RKO (cell line): Measurements from ENCODE around the gene LRRC61.

Experiments
- DNase-seq: peaks from one replicate; pipeline ENCODE4 v3.0.0-alpha.2; 2016; ENCODE audit warnings: low spot score

Gene LRRC61

GRCh38 chr7:150371131-150371995 lies 48.2 kb downstream of the LRRC61 start:
- no peak for DNase-seq

DNA sequence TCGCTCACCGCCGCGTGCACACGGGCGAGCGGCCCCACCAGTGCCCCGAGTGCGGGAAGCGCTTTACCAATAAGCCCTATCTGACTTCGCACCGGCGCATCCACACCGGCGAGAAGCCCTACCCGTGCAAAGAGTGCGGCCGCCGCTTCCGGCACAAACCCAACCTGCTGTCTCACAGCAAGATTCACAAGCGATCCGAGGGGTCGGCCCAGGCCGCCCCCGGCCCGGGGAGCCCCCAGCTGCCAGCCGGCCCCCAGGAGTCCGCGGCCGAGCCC lies 48.8 kb downstream of the LRRC61 start:
- DNase-seq: no peak

DNA sequence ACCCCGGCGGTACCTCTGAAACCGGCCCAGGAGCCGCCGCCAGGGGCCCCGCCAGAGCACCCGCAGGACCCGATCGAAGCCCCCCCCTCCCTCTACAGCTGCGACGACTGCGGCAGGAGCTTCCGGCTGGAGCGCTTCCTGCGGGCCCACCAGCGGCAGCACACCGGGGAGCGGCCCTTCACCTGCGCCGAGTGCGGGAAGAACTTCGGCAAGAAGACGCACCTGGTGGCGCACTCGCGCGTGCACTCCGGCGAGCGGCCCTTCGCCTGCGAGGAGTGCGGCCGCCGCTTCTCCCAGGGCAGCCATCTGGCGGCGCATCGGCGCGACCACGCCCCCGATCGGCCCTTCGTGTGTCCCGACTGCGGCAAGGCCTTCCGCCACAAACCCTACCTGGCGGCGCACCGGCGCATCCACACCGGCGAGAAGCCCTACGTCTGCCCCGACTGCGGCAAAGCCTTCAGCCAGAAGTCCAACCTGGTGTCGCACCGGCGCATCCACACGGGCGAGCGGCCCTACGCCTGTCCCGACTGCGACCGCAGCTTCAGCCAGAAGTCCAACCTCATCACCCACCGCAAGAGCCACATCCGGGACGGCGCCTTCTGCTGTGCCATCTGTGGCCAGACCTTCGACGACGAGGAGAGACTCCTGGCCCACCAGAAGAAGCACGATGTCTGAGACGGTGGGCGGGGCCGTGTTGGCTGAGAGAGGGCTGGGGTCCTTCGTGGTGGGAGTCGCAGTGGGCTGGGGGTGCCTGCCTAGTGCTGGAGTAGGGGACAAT lies 49.3 kb downstream of the LRRC61 start:
- DNase-seq: no peak

DNA sequence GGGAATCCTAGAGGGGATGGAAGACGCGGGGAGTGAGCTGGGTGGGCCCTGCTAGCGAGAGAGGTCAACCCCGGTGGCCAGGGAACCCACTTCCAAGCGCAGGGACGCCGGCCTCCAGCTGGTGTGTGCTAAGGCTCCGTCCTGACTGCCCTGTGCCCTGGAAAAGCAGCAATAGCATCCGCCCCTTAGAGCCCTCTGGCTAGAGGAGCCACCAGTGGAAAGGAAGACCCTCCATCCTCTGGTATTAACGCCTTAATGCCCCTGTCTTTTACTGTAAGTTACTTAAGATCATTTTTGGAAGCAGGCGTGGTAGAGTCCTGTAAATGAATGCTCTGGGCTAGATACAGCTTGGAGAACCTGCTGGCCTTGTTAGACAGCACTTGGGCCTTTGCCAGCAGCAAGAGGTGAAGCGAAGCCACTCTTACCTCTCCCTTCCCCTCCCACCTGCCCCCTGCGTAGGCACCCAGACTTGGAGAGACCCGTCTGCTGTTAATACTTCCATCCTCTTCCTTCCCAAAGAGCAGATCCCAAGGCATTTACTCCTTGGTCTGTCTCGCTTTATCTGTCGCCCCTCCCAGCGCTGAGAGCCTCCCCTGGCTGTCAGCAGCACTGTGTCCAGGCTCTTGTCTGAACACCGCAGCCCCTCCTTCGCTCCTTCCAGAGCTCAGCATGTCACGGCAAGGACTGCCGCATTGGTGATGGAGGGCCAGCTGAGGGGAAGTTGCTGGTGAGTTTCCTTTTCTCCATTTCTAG lies 50.1 kb downstream of the LRRC61 start:
- no peak for DNase-seq

GRCh38 chr7:150374026-150374425 lies 50.9 kb downstream of the LRRC61 start:
- no peak for DNase-seq

GRCh38 chr7:150374472-150374871 lies 51.3 kb downstream of the LRRC61 start:
- no peak for DNase-seq

- DNase-seq: no peak
Measured at GRCh38 chr7:150375662-150376521, 52.7 kb downstream of the LRRC61 start.

DNA sequence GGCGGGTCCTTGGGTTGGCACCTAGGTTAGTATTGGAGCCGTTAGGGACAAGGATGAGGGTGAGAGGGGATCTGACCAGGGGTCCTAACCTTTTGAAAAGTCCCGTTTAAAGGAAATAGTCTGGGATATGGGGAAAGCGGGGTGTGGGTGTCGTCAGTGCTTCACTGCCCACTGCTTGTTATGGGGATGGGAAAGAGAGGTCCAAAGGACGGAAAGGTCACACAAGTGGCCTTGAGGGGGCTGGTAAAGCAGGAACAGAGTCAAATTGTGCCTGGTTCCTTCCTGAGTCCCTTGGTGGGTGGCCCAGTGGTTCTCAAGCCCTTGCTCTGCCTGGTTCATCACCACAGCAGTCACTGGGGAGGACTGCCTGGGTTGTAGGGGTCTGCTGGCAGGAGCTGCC lies 53.4 kb downstream of the LRRC61 start:
- no peak for DNase-seq

GRCh38 chr7:150377196-150377595 lies 54.0 kb downstream of the LRRC61 start:
- DNase-seq: no peak

GRCh38 chr7:150377635-150378034 lies 54.5 kb downstream of the LRRC61 start:
- no peak for DNase-seq

- DNase-seq: peak; percentile 75
Measured at GRCh38 chr7:150378115-150378852, 55.1 kb downstream of the LRRC61 start.

- DNase-seq: peak; percentile 97
Measured at GRCh38 chr7:150378853-150379440, 55.8 kb downstream of the LRRC61 start, which contains the start of gene ZNF775. ZNF775 (plus strand) TSS chr7:150379330; CDS start chr7:150388471, 9,141 bp downstream.

- peak; percentile 61 for DNase-seq
Measured at GRCh38 chr7:150379441-150380379, 56.6 kb downstream of the LRRC61 start.

DNA sequence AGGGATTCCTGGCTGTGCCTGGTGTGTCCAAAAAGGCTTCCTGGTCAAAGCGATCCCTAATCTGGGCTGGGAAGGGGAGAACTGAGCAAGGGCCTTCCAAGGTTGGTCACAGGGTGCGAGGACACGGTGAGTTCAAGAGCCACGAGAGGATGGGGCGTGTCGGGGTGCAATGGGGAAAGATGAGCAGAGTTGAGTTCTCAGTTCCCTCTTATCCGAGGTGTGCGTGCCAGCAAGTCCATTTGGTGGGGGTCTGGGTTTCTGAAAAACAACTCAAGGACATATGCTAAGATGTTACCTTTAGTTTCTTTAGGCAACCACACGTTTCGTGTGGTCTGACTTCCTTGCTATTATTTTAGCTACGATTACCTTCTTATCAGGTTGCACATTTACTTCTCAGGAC lies 57.3 kb downstream of the LRRC61 start:
- DNase-seq: no peak

DNA sequence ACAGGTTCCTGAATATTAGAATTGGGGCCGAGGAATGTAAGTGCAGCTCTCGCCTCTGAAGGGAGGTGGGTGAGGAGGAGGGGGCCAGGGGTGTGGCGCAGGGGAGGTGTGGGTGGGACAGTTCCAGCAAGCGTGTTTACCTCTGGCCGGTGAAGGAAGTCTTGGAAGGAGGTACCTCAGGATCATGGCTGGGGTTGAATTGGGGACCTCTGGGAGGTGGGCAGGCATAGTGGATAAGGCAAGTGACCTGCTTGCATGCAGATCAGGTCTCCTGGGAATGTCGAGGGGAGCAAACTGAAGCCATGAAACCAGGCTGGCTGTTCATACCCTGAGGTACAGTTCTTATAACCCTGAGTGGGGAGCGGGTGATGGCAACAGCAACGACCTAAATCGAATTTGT lies 57.9 kb downstream of the LRRC61 start:
- DNase-seq: no peak

DNA sequence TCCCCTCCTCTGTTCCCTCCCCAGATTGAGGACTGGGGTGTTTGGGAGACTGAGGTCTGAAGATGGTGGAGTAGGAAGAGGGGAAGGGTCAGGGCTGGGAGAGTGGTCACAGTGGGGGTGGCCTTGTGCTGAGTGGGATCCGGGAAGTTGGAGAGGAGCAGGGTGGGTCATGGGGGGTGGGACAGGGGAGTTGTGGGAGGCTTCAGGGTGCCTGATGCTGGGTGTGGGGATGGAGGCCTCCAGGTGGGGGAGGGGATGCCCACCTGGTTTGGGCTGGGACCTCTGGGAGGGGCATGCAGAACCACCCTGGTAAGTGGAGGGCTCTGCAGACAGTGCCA lies 58.6 kb downstream of the LRRC61 start:
- no peak for DNase-seq

GRCh38 chr7:150382123-150382843 lies 59.1 kb downstream of the LRRC61 start:
- no peak for DNase-seq

DNA sequence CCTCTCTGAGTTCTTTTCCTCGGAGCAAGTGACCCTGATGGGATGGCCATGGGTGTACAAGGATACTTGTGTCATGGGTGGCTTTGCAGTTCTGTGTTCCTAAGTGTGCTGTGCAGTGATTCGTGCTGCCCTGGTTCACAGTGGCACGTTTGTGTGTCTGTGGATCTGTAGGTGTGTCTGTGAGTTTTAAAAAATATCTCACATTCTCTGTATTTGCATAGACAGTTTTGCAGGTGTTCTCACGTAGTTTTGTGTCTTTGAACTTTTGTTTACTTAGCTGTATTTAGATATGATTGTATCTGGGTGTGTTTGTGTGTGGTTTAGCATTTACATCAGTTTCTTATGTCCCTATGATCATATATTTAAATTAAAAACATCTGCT lies 59.7 kb downstream of the LRRC61 start:
- DNase-seq: no peak
